ENCODE data around the gene CDH13.

The CDH13 gene

GRCh38 chr16:82860071-82860470 lies 233.3 kb downstream of the CDH13 start:
- no peak for TF ChIP-seq TAF1 (IDR thresholded peaks at IDR 0.05; ENCODE audit: borderline replicate concordance, insufficient read depth, low read length)

- no peak for TF ChIP-seq FOXP2 (optimal IDR thresholded peaks at IDR 0.05; ENCODE audit: borderline replicate concordance, extremely low read depth, extremely low read length, insufficient read depth)
- TF ChIP-seq REST (IDR thresholded peaks at IDR 0.05; ENCODE audit: insufficient read depth in 1 of 2, low read depth in 2 of 2, low read length in 2 of 2): no peak
- no peak for TF ChIP-seq POLR2AphosphoS5 (IDR thresholded peaks at IDR 0.05; ENCODE audit: low read depth, low read length)
- TF ChIP-seq SIN3A (IDR thresholded peaks at IDR 0.05; ENCODE audit: borderline replicate concordance, insufficient read depth, low read length): no peak
- TF ChIP-seq TAF1 (IDR thresholded peaks at IDR 0.05; ENCODE audit: borderline replicate concordance, insufficient read depth, low read length): no peak
Observed at GRCh38 chr16:82862057-82862456, 235.3 kb downstream of the CDH13 start.

- TF ChIP-seq POLR2AphosphoS5 (IDR thresholded peaks at IDR 0.05; ENCODE audit: low read depth, low read length) (no peak), FOXP2 (optimal IDR thresholded peaks at IDR 0.05; ENCODE audit: borderline replicate concordance, extremely low read depth, extremely low read length, insufficient read depth) (no peak), TAF1 (IDR thresholded peaks at IDR 0.05; ENCODE audit: borderline replicate concordance, insufficient read depth, low read length) (no peak), SIN3A (IDR thresholded peaks at IDR 0.05; ENCODE audit: borderline replicate concordance, insufficient read depth, low read length) (no peak), REST (IDR thresholded peaks at IDR 0.05; ENCODE audit: insufficient read depth in 1 of 2, low read depth in 2 of 2, low read length in 2 of 2) (no peak)
Observed at GRCh38 chr16:82864332-82865040, 237.7 kb downstream of the CDH13 start.

- TF ChIP-seq TAF1 (IDR thresholded peaks at IDR 0.05; ENCODE audit: borderline replicate concordance, insufficient read depth, low read length): no peak
Observed at GRCh38 chr16:82865412-82865811, 238.6 kb downstream of the CDH13 start.

GRCh38 chr16:82867485-82867884 lies 240.7 kb downstream of the CDH13 start:
- TF ChIP-seq POLR2AphosphoS5 (IDR thresholded peaks at IDR 0.05; ENCODE audit: low read depth, low read length) (no peak), SIN3A (IDR thresholded peaks at IDR 0.05; ENCODE audit: borderline replicate concordance, insufficient read depth, low read length) (no peak), REST (IDR thresholded peaks at IDR 0.05; ENCODE audit: insufficient read depth in 1 of 2, low read depth in 2 of 2, low read length in 2 of 2) (no peak), FOXP2 (optimal IDR thresholded peaks at IDR 0.05; ENCODE audit: borderline replicate concordance, extremely low read depth, extremely low read length, insufficient read depth) (no peak), TAF1 (IDR thresholded peaks at IDR 0.05; ENCODE audit: borderline replicate concordance, insufficient read depth, low read length) (no peak)

- no peak for TF ChIP-seq SIN3A (IDR thresholded peaks at IDR 0.05; ENCODE audit: borderline replicate concordance, insufficient read depth, low read length)
Observed at GRCh38 chr16:82874271-82874670, 247.5 kb downstream of the CDH13 start.

- no peak for TF ChIP-seq FOXP2 (optimal IDR thresholded peaks at IDR 0.05; ENCODE audit: borderline replicate concordance, extremely low read depth, extremely low read length, insufficient read depth)
- no peak for TF ChIP-seq SIN3A (IDR thresholded peaks at IDR 0.05; ENCODE audit: borderline replicate concordance, insufficient read depth, low read length)
- no peak for TF ChIP-seq POLR2AphosphoS5 (IDR thresholded peaks at IDR 0.05; ENCODE audit: low read depth, low read length)
- TF ChIP-seq REST (IDR thresholded peaks at IDR 0.05; ENCODE audit: insufficient read depth in 1 of 2, low read depth in 2 of 2, low read length in 2 of 2): no peak
Observed at GRCh38 chr16:82874672-82875071, 247.9 kb downstream of the CDH13 start.
